GM12891 (cell line): ENCODE data around the gene CLTCL1.

Experiments used
- DNase-seq: peaks from one replicate; pipeline ENCODE4 v3.0.0; 2011; ENCODE audit warnings: low spot score; ENCODE audit not compliant: insufficient read length
- FAIRE-seq: peaks from 2 replicates; lab custom pipeline; 2011; peaks lifted over from hg19 to GRCh38; lab: Jason Lieb, UNC
- PAX5 ChIP-seq: IDR thresholded peaks from 2 replicates; pipeline ENCODE4 v1.6.1; 2011; ENCODE audit warnings: low read length, moderate library complexity, mild to moderate bottlenecking; ENCODE audit not compliant: insufficient read depth, severe bottlenecking
- POLR2A ChIP-seq: IDR thresholded peaks from 2 replicates; pipeline ENCODE4 v1.6.1; 2011; ENCODE audit warnings: low read depth, low read length, control low read depth
- POLR2AphosphoS5 ChIP-seq: IDR thresholded peaks from 2 replicates; pipeline ENCODE4 v1.6.1; 2011; ENCODE audit warnings: low read depth, low read length, control low read depth
- POU2F2 ChIP-seq: IDR thresholded peaks from 2 replicates; pipeline ENCODE4 v1.6.1; 2011; ENCODE audit warnings: low read depth, mild to moderate bottlenecking, control low read depth, low read length, moderate library complexity
- SPI1 ChIP-seq: IDR thresholded peaks from 2 replicates; pipeline ENCODE4 v1.6.1; 2011; ENCODE audit warnings: low read depth, low read length, control low read depth
- TAF1 ChIP-seq: IDR thresholded peaks from 2 replicates; pipeline ENCODE4 v1.6.1; 2011; ENCODE audit warnings: low read depth, low read length, control low read depth

The CLTCL1 gene

DNA sequence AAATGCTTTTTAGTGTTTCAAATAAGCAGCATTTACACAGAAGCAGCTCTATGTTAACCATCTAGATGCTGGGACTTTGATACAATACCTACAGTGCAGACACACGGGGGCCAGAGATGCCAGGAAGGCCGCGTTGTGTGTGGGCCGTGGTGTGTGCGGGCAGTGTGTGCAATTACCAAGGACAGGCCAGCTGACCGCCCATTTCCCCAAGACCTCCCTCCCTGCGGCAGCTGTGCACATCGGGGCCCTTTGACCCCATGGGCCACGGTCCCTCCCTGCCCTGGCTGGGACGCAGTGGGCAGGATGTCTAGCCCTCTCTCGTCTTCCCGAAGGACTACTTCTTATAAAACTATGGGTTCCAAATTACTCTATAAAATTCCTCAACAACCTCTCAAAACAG, 38.4 kb downstream of the CLTCL1 start:
- TF ChIP-seq TAF1 (no peak), PAX5 (no peak)
- no peak for FAIRE-seq
- DNase-seq: no peak

DNA sequence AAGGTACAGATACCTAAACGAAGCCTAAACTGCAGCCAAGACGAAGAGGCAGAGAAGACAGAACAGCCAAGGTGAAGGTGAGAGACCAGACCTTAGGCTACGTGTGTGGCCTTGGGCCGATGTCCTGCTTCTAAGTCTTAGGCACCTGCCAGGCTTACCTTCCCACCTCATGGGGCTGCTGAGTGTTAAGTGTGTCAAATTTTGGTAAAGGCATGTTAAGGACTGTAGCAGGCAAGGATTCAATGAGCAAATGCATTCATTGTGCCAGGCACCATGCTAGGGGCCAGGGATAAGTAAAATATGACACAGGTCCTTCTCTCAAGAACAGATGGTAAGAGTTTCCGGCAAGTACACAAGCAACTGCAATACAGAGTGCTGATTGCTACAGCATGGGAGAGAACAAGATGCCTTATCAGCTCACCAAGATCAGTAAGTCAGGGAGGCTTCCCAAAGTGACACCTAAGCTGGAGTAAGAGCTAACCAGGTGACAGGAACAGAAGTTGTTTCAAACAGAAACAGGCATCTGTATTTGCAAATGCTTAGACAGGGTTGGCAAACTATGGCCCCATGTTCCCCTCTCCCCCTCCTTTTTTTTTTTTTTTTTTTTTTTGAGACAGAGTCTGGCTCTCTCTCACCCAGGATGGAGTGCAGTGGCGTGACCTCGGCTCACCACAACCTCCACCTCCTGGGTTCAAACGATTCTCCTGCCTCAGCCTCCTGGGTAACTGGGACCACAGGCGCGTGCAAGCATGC, 46.7 kb downstream of the CLTCL1 start:
- DNase-seq (no peak), FAIRE-seq (no peak)
- TF ChIP-seq POLR2A (no peak), TAF1 (no peak), POLR2AphosphoS5 (no peak), POU2F2 (no peak), PAX5 (no peak), SPI1 (no peak)

DNA sequence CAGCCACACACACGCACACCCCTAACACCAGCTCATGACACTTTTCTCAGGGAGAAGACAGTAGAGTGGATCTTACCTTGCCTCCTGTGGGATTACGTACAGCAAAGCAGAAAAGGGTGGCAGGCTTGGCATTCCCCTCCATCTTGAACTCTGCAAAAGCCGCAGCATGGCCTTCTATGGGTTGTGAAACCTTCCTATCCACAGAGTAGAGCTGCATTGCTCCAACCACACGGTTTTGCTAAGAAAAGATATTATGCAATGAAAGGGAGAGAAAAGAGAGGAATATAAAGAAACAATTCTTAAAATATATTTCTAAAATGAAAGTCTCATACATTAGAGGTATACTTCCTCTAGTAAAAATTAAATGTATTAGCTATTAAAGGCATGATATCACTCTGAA, 48.8 kb downstream of the CLTCL1 start:
- FAIRE-seq: no peak
- no peak for DNase-seq
- TF ChIP-seq TAF1 (no peak), PAX5 (no peak), POLR2AphosphoS5 (no peak), POLR2A (no peak), POU2F2 (no peak), SPI1 (no peak)

DNA sequence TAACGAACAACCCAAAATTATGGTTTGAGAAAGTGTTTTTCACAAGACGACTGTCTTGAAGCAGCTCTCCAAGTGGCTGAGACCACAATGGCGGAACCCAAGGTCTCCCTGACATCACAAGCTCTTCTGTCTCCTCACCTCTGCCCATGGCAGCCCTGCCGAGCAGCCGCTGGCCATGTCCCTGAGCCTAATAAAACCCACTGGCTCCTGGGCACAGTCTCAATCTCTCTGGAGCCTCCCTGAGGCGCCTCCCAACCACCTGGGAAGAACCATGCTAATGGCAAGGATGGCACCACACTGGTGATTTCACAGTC, 50.0 kb downstream of the CLTCL1 start:
- TF ChIP-seq PAX5 (no peak), TAF1 (no peak), POLR2A (no peak), POLR2AphosphoS5 (no peak), POU2F2 (no peak), SPI1 (no peak)
- DNase-seq: no peak
- no peak for FAIRE-seq

DNA sequence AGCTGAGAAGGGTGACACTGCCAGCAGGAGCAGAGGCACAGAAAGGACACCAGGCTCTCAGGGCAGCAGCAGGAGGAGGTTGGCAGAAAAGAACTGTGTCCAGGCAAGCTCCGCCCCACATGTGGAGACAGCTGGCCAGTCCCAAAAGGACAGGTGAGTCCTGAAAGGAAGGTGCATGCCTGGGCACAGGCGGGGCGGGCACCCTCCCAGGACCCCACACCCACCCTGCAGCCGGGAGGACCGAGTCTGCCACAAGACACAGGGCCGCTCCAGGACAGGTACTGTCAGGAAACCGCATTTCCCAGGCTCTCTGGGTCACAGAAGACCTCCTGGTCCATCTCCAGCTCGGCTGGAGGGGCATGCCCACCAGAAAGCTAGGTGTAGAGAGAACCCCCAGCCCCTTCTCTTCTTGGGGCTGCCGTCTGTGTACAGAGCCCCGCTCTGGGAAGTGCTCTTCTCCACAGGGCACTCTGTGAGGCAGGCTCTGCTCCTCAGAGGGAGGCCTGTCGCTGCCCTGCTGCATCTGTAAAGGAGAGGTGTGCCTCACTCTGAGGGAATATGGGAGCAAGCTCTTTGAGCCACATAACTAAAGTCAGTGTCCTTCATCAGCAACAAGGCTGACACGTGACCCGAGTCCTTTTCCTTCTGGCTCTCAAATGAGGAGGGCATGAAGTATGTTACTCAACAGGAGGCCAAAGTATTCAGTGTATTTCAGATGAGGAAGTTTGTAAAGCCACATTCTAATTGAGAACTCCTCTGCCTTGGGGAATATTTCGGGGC, 50.5 kb downstream of the CLTCL1 start:
- no peak for FAIRE-seq
- no peak for TF ChIP-seq SPI1
- TF ChIP-seq TAF1: no peak
- TF ChIP-seq POLR2AphosphoS5: no peak
- TF ChIP-seq PAX5: no peak
- TF ChIP-seq POLR2A: no peak
- no peak for TF ChIP-seq POU2F2
- no peak for DNase-seq

DNA sequence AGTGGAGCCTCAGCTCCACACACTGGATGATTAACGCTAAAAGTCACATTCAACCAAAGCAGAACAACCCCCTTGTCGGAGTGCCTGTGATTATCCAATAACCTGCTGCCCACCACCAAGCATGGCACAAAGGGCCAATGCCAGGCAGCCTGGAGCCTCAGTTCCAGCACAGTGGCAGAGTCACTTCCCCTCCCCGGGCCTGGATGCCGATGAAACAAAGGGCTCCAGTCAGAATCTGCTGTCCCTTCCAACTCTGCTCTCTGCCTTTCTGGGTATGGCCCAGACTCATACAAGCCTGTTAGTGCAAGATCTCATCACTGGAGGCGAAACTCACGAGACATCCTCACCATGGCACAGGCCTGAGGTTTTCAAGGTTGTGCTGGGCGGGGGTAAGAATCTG, 52.1 kb downstream of the CLTCL1 start:
- DNase-seq: no peak
- FAIRE-seq: no peak

DNA sequence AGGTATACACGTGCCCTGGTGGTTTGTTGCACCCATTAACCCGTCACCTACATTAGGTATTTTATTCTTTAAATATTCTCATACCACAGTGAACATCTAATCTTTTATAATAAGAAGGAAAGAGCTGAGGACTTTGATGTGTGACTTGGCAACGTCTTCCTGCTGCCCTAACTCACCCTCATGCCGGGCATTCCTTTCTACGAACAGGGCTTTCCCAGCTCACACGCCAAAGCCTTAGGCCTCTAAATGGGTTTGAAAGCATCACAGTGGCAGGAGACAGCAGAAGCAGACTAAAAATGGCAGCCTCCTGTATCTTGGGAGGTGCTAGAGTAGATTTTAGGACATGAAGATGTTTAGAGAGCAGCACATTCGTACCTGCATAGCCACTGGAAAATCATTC, 52.6 kb downstream of the CLTCL1 start:
- TF ChIP-seq POLR2AphosphoS5 (no peak), PAX5 (no peak), POU2F2 (no peak), POLR2A (no peak), TAF1 (no peak), SPI1 (no peak)
- FAIRE-seq (no peak), DNase-seq (no peak)

More for the DNA sequence above, 52.1 kb downstream of the CLTCL1 start:
- TF ChIP-seq PAX5: no peak
- no peak for TF ChIP-seq POLR2A
- no peak for TF ChIP-seq SPI1
- TF ChIP-seq POU2F2: no peak
- no peak for TF ChIP-seq POLR2AphosphoS5
- no peak for TF ChIP-seq TAF1

DNA sequence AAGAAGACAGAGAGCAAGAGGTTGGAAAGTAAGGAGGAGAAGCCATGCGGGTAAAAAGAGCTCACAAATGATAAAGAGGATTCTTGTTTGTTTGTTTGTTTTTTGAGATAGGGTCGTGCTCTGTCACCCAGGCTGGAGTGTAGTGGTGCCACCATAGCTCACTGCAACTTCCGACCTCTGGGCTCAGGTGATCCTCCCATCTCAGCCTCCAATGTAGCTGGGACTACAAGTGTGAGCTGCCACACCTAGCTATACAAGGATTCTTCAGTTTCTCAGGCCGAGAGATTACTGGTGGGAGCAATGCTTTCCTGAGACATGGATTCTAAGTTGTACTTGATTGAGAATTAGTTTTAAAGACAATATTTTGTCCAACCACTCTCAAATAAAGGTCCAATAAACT, 55.6 kb downstream of the CLTCL1 start:
- DNase-seq: no peak
- FAIRE-seq: no peak
- TF ChIP-seq TAF1 (no peak), PAX5 (no peak), POLR2A (no peak), POU2F2 (no peak), SPI1 (no peak), POLR2AphosphoS5 (no peak)

DNA sequence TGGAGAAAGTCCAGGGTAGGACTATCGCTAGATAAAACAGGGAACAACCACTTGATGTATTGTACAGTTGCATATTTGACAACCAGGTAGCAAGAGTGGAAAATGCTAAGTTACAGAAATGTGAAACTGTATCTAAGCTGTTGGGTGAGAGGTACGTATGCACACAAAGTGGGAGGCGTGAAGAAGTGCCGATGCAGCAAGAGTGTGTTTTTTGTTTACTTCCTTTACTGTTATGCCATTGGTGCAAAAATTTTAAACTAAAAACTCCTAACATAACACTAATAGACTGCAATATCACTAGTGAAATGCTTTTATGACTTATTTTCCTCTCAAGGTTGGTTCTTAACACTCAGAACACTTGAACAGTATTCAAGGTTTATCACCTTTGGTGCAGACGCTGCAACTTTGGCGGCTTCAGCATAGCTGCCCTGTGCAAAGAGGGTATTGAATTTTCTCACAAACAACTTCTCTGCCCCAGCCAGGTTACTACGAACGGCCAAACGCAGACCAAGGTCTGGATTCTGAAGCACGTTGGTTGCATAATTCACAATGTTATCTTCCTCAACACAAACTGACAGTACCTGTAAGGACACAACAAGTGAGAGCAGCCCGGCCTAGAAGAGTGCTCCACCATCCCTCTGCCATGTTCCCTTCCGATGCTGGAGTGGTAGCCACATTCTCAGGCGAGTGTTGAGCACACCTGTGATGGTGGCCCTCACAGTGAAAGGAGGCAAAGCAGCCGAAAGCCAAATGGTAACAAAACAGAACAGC, 57.2 kb downstream of the CLTCL1 start:
- DNase-seq: no peak
- TF ChIP-seq POLR2AphosphoS5 (no peak), SPI1 (no peak), POLR2A (no peak), PAX5 (no peak), TAF1 (no peak)
- no peak for FAIRE-seq
